GM12878 (cell line): ENCODE measurements around the gene MAN2A1. TPM values are rescaled to one million over a fixed set of nuclear protein-coding genes. Genes with fewer than 3 reads are reported as not detected.

ENCODE experiments used
- CBFB ChIP-seq: IDR thresholded peaks from 2 replicates; pipeline ENCODE4 v1.6.1; 2016; ENCODE audit warnings: antibody characterized with exemption, low read depth
- CBX3 ChIP-seq: fragments of 200-600 bp; sonication (generic); IDR thresholded peaks from 2 replicates; pipeline ENCODE4 v1.6.1; 2016; ENCODE audit warnings: low read depth, borderline replicate concordance
- CEBPZ ChIP-seq: fragments of 150-350 bp; IDR thresholded peaks from 2 replicates; pipeline ENCODE4 v1.6.1; 2016; ENCODE audit warnings: low read depth, low read length
- DPF2 ChIP-seq: fragments of 450-650 bp; IDR thresholded peaks from 2 replicates; pipeline ENCODE4 v1.6.1; 2017; ENCODE audit warnings: mild to moderate bottlenecking
- E2F8 ChIP-seq: fragments of 450-650 bp; IDR thresholded peaks from 2 replicates; pipeline ENCODE4 v1.6.1; 2018; ENCODE audit warnings: mild to moderate bottlenecking, low read depth, moderate library complexity; ENCODE audit not compliant: partially characterized antibody
- ETV6 ChIP-seq, 2 experiments: fragments of 450-650 bp in 1 of 2; IDR thresholded peaks in 1 of 2; conservative IDR thresholded peaks in 1 of 2; 2 replicates each; pipeline ENCODE4 v1.6.1; 2014; ENCODE audit warnings: antibody characterized with exemption in 1 of 2, borderline replicate concordance in 1 of 2, low read depth in 1 of 2, mild to moderate bottlenecking in 1 of 2, moderate library complexity in 1 of 2
- JUNB ChIP-seq: IDR thresholded peaks from 2 replicates; pipeline ENCODE4 v1.6.1; 2016; ENCODE audit warnings: antibody characterized with exemption, mild to moderate bottlenecking
- LARP7 ChIP-seq: fragments of 450-650 bp; IDR thresholded peaks from 2 replicates; pipeline ENCODE4 v1.6.1; 2017; ENCODE audit warnings: mild to moderate bottlenecking
- MEF2B ChIP-seq: fragments of 450-650 bp; IDR thresholded peaks from 2 replicates; pipeline ENCODE4 v1.6.1; 2018; ENCODE audit warnings: mild to moderate bottlenecking, moderate library complexity; ENCODE audit not compliant: partially characterized antibody, poor library complexity, severe bottlenecking
- MLLT1 ChIP-seq: fragments of 450-650 bp; IDR thresholded peaks from 2 replicates; pipeline ENCODE4 v1.6.1; 2016; ENCODE audit warnings: mild to moderate bottlenecking
- NBN ChIP-seq: fragments of 450-650 bp; IDR thresholded peaks from 2 replicates; pipeline ENCODE4 v1.6.1; 2016
- REST ChIP-seq: IDR thresholded peaks from 2 replicates; pipeline ENCODE4 v1.6.1; 2012; ENCODE audit warnings: mild to moderate bottlenecking, low read depth, low read length
- SP1 ChIP-seq: IDR thresholded peaks from one replicate; pipeline ENCODE4 v1.6.1; 2011; ENCODE audit warnings: low read depth, low read length
- STAT3 ChIP-seq: IDR thresholded peaks from 2 replicates; pipeline ENCODE4 v1.6.1; 2011; ENCODE audit warnings: low read depth, low read length, improper control_type of control experiment
- SUZ12 ChIP-seq: fragments of 200-600 bp; sonication (generic); IDR thresholded peaks from one replicate; pipeline ENCODE4 v1.6.1; 2018; ENCODE audit warnings: antibody characterized with exemption, mild to moderate bottlenecking; ENCODE audit not compliant: unreplicated experiment
- USF2 ChIP-seq: IDR thresholded peaks from 2 replicates; pipeline ENCODE4 v1.6.1; 2011; ENCODE audit warnings: low read depth, low read length, improper control_type of control experiment, borderline replicate concordance
- WRNIP1 ChIP-seq: IDR thresholded peaks from 2 replicates; pipeline ENCODE4 v1.6.1; 2011; ENCODE audit warnings: low read depth, low read length, improper control_type of control experiment, borderline replicate concordance
- polyA plus RNA-seq, 11 experiments: library from polyadenylated mRNA; depleted of rRNA in 4 of 11; unstranded in 6 of 11; stranded (reverse) in 5 of 11; fragments of >200 nt; fragmentation: Nextera tagmentation in 4 of 11; fragmentation: Illumina TruSeq in 1 of 11; extraction: Ambion mirVana in 4 of 11; extraction: Trizol in 1 of 11; gene quantifications; 1 replicate in 1 of 11; 2 replicates in 10 of 11; pipeline versions ENCODE4 v1.2.1 to v1.2.3, GENCODE V29; 2011 to 2016; ENCODE audit warnings: inconsistent platforms in 2 of 11, missing spikeins in 2 of 11, low read depth in 1 of 11
- total RNA-seq, 4 experiments: library from RNA; depleted of rRNA in 3 of 4; stranded (reverse); fragments of >200 nt in 3 of 4; fragmentation: Illumina TruSeq in 1 of 4; extraction: Trizol in 1 of 4; gene quantifications; 2 replicates each; pipeline versions ENCODE4 v1.2.1 to v1.2.3, GENCODE V29; 2013 to 2021

MAN2A1 gene
- total and polyA plus RNA-seq, 10 of the 15 experiments (the other 5 are each of a cell fraction or from before 2014, with no cell fraction given), result 4.2 to 27.9 (median 10.5) TPM

- TF ChIP-seq JUNB (no peak), REST (no peak), SUZ12 (no peak), CBFB (0 out of 2 replicates have a peak, but pooled peaks have one; percentile 48), E2F8 (no peak), CEBPZ (no peak), CBX3 (no peak), DPF2 (no peak), SP1 (peak; percentile 57), NBN (no peak), MEF2B (no peak), WRNIP1 (no peak), ETV6 (conservative IDR thresholded peaks at IDR 0.05 in 1 of 2, IDR thresholded peaks at IDR 0.05 in 1 of 2; ENCODE audit: borderline replicate concordance in 1 of 2, low read depth in 1 of 2) (peak in 1 of 2 experiments; percentile 29; a peak in 1 of 4 replicates), USF2 (no peak), MLLT1 (no peak), LARP7 (no peak; the same call in 1 of the 2 replicates), STAT3 (no peak)
Measured at GRCh38 chr5:109688970-109689739, 572 bp upstream of the MAN2A1 start (continued).
